K562 (cell line): ENCODE results near the gene ZNF12. TPM values are rescaled to one million over a fixed set of nuclear protein-coding genes. Genes with fewer than 3 reads are reported as not detected.

ENCODE experiments used
- ATAC-seq: fragments of 200-7000 bp; cut with Tn5 transposase; 3 replicates; pipeline ENCODE4 v1.9.1; 2020; ENCODE audit warnings: moderate library complexity
- BruUV-seq: library from RNA; stranded (reverse); fragments of 400-500 nt; replicated peaks from 2 replicates; lab custom pipeline; 2021; lab: Mats Ljungman, UMichigan
- CTCF ChIA-PET: fragments of 300-600 bp; formaldehyde crosslinking; extraction: SDS; loops from one replicate; lab custom pipeline; 2021; ENCODE audit warnings: low intra/inter-chr PET ratio; lab: Yijun Ruan, JAX
- POLR2A ChIA-PET: fragments of 300-600, 350-650 bp; sonication (Branson Sonifier 250); formaldehyde crosslinking; extraction: SDS; loops from one replicate; lab custom pipeline; 2021; ENCODE audit warnings: antibody characterized with exemption, inconsistent platforms; lab: Yijun Ruan, JAX
- DNase-seq, 4 experiments: peaks; one replicate each; pipeline versions ENCODE4 v3.0.0 to v3.0.0-alpha.2; 2011 to 2018; ENCODE audit warnings: low spot score in 3 of 4, mixed read lengths in 3 of 4; ENCODE audit errors: extremely low read depth in 1 of 4
- FAIRE-seq: peaks from 2 replicates; lab custom pipeline; 2011; peaks lifted over from hg19 to GRCh38; lab: Jason Lieb, UNC
- H2AFZ ChIP-seq: 2 replicates; pipeline ENCODE4 v1.6.0; 2011; ENCODE audit warnings: low read depth, low read length, control low read depth, inconsistent platforms
- H3K27ac ChIP-seq: fragments of 200-600 bp; 3 replicates; pipeline ENCODE4 v1.8.0; 2011; ENCODE audit warnings: low read depth, mild to moderate bottlenecking, control low read depth, inconsistent platforms, low read length, moderate library complexity, mixed read lengths; ENCODE audit errors: extremely low read depth
- H3K27me3 ChIP-seq, 2 experiments: fragments of 300-600 bp in 1 of 2; 2 replicates in 1 of 2; 3 replicates in 1 of 2; pipeline versions ENCODE4 v1.6.0 to v1.8.0; 2011; ENCODE audit warnings: inconsistent platforms in 2 of 2, low read length in 2 of 2, mild to moderate bottlenecking in 1 of 2, mixed read lengths in 1 of 2, moderate library complexity in 1 of 2; ENCODE audit not compliant: control insufficient read depth in 2 of 2, insufficient read depth in 2 of 2
- H3K36me3 ChIP-seq: fragments of 300-600 bp; 3 replicates; pipeline ENCODE4 v1.8.0; 2011; ENCODE audit warnings: mild to moderate bottlenecking, low read length, inconsistent platforms; ENCODE audit not compliant: control insufficient read depth, insufficient read depth
- H3K4me1 ChIP-seq, 2 experiments: fragments of 200-600 bp in 1 of 2; replicated peaks in 1 of 2; 2 replicates in 1 of 2; 3 replicates in 1 of 2; pipeline versions ENCODE4 v1.5.1 to v1.8.0; 2011; ENCODE audit warnings: inconsistent platforms in 2 of 2, low read length in 2 of 2, mild to moderate bottlenecking in 1 of 2, mixed read lengths in 1 of 2, moderate library complexity in 1 of 2; ENCODE audit not compliant: control insufficient read depth in 2 of 2, insufficient read depth in 2 of 2
- H3K4me2 ChIP-seq: 2 replicates; pipeline ENCODE4 v1.6.1; 2011; ENCODE audit warnings: low read length, control low read depth, inconsistent platforms, mixed read lengths; ENCODE audit not compliant: insufficient read depth
- H3K4me3 ChIP-seq: fragments of 200-600 bp; sonication (generic), shearing (Covaris generic); 2 replicates; pipeline ENCODE4 v1.5.1; 2016; ENCODE audit warnings: control low read depth, inconsistent platforms
- H3K79me2 ChIP-seq: fragments of 200-600 bp; 3 replicates; pipeline ENCODE4 v1.8.0; 2011; ENCODE audit warnings: low read length, inconsistent platforms; ENCODE audit not compliant: control insufficient read depth, insufficient read depth
- H3K9ac ChIP-seq, 2 experiments: 2 replicates each; pipeline versions ENCODE4 v1.6.0 to v1.6.1; 2011; ENCODE audit warnings: low read depth in 2 of 2, low read length in 2 of 2, control low read depth in 1 of 2, inconsistent platforms in 1 of 2, mild to moderate bottlenecking in 1 of 2, mixed read lengths in 1 of 2; ENCODE audit not compliant: insufficient read depth in 1 of 2
- H3K9me1 ChIP-seq: one replicate; pipeline ENCODE4 v1.6.0; 2011; ENCODE audit warnings: inconsistent platforms, mild to moderate bottlenecking, low read length, moderate library complexity; ENCODE audit not compliant: control insufficient read depth, insufficient read depth
- H3K9me3 ChIP-seq: replicated peaks from 2 replicates; pipeline ENCODE4 v1.5.1; 2011; ENCODE audit warnings: low read depth, low read length, inconsistent platforms; ENCODE audit not compliant: control insufficient read depth, insufficient read depth
- H4K20me1 ChIP-seq: replicated peaks from 2 replicates; pipeline ENCODE4 v1.6.1; 2011; ENCODE audit warnings: low read length, inconsistent platforms, mixed read lengths; ENCODE audit not compliant: control insufficient read depth, insufficient read depth
- CCAR2 ChIP-seq: fragments of 200-400 bp; formaldehyde crosslinking; IDR thresholded peaks from 2 replicates; pipeline ENCODE4 v1.6.1; 2017; ENCODE audit warnings: mild to moderate bottlenecking, low read depth, low read length
- EGR1 ChIP-seq: fragments of 450-650 bp; conservative IDR thresholded peaks from 2 replicates; pipeline ENCODE4 v1.6.1; 2017; ENCODE audit warnings: mild to moderate bottlenecking
- NR1H2 ChIP-seq: sonication (generic); formaldehyde crosslinking; IDR thresholded peaks from 2 replicates; pipeline ENCODE4 v1.4.0; 2020; ENCODE audit warnings: mild to moderate bottlenecking, missing genetic modification reagents
- POLR2G ChIP-seq: fragments of 200-400 bp; formaldehyde crosslinking; IDR thresholded peaks from 2 replicates; pipeline ENCODE4 v1.6.1; 2017; ENCODE audit warnings: low read depth, mild to moderate bottlenecking, antibody characterized with exemption, low read length, moderate library complexity
- RBFOX2 ChIP-seq: fragments of 200-400 bp; formaldehyde crosslinking; IDR thresholded peaks from 2 replicates; pipeline ENCODE4 v1.6.1; 2017; ENCODE audit warnings: low read depth, mild to moderate bottlenecking, low read length, moderate library complexity
- SMC3 ChIP-seq: conservative IDR thresholded peaks from 2 replicates; pipeline ENCODE4 v1.6.1; 2011; ENCODE audit warnings: low read depth, low read length, improper control_type of control experiment; ENCODE audit not compliant: insufficient read depth
- TEAD4 ChIP-seq, 2 experiments: sonication (generic) in 1 of 2; formaldehyde crosslinking in 1 of 2; IDR thresholded peaks; 2 replicates each; pipeline versions ENCODE4 v1.6.1 to v1.8.0; 2012 to 2022; ENCODE audit warnings: borderline replicate concordance in 1 of 2, inconsistent platforms in 1 of 2, low read length in 1 of 2, mild to moderate bottlenecking in 1 of 2, missing genetic modification reagents in 1 of 2
- TRIM24 ChIP-seq, 2 experiments: fragments of 450-650 bp; IDR thresholded peaks; 2 replicates each; pipeline ENCODE4 v1.6.1; 2016
- ZNF165 ChIP-seq: fragments of 250-450 bp; sonication (Bioruptor Pico); IDR thresholded peaks from 2 replicates; pipeline ENCODE4 v1.4.0; 2020; ENCODE audit warnings: borderline replicate concordance
- WGBS: fragments of 100-300 bp; shearing (Covaris generic); methylation state at CpG from one replicate; pipeline ENCODE4 v1.1.6; 2016; ENCODE audit warnings: low coverage, mixed read lengths; ENCODE audit not compliant: insufficient coverage; ENCODE audit errors: missing lambda C conversion rate; 5-methylcytosine and 5-hydroxymethylcytosine counted together
- in situ Hi-C: fragments of 300-500 bp; cut with MboI; formaldehyde crosslinking; loops from 4 replicates; pipeline ENCODE4 v1.15.0; 2018; ENCODE audit warnings: inconsistent platforms, mixed read lengths
- intact Hi-C: fragments of 100-400 bp; cut with micrococcal nuclease; formaldehyde crosslinking; loops from 2 replicates; pipeline ENCODE4 v1.14.2; 2022
- polyA plus RNA-seq, 8 experiments: library from polyadenylated mRNA; depleted of rRNA in 4 of 8; stranded (reverse) in 5 of 8; unstranded in 3 of 8; fragments of >200 nt; fragmentation: Nextera tagmentation in 2 of 8; fragmentation: Illumina TruSeq in 1 of 8; extraction: Ambion mirVana in 2 of 8; extraction: Trizol in 1 of 8; gene quantifications; 2 replicates each; pipeline versions ENCODE4 v1.2.1 to v1.2.3, GENCODE V29; 2011 to 2014; ENCODE audit warnings: inconsistent platforms in 1 of 8, missing spikeins in 1 of 8
- total RNA-seq, 7 experiments: library from RNA; depleted of rRNA in 6 of 7; stranded (reverse); fragments of >200 nt in 6 of 7; fragmentation: Illumina TruSeq in 2 of 7; extraction: Trizol in 2 of 7; gene quantifications; 2 replicates each; pipeline versions ENCODE4 v1.2.1 to v1.2.3, GENCODE V29; 2011 to 2021; ENCODE audit warnings: low replicate concordance in 1 of 7

ZNF12 gene
- total and polyA plus RNA-seq, 9 of the 15 experiments (the other 6 are each of a cell fraction or from before 2014, with no cell fraction given), result 5.8 to 32.3 (median 18.9) TPM

DNA sequence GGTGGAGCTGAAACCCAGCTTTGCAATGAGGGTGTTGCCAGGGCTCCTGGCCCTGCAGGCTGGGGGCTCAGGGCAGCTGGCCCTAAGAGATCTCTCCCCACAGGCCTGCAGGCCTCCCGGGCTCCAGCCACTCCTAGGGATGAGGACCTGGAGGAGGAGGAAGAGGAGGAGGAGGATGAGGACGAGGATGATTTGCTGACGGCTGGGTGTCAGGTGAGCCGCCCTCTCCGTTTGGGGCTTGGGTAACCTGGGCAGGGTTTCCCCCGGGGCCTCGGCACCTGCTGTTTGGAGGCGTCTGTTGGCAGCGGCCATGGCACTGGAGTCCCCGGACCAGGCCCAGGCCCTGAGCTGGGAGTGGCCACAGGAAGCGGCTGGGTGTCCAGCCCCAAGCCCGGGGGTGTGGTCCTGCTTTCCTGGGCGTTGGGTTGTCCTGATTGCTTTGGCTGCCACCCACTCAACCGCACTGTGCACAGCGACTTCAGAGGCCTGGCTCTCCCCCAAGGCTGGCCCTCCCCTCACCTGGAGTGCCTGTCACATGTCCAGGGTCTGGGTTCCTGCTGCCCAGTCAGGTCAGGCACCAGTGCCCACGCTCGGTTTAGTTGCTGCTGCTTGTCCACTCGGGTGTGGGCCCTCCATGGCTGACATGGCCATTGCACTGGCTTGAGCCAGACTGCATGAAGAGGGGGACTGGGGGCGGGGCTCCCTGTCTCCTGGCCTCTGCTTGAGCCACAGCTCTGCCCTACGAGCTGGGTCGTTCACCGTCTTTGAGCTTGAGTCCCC, 63.7 kb downstream of the ZNF12 start:
- WGBS, result 92% methylated on average over 16 of the region's 22 CpGs
- peaks cover 49% of the 10 kb centered on the region for H3K79me2 ChIP-seq
- peak overlapping the region in 1 of 2 experiments; percentile 17; a peak in 1 of 4 replicates for H3K9ac ChIP-seq
- no TSS peak for BruUV-seq
- no peak overlapping the region for H3K4me3 ChIP-seq
- in situ Hi-C loops (no loop called here), intact Hi-C loops (no loop called here)
- H3K4me2 ChIP-seq, result no peak overlapping the region
- POLR2A ChIA-PET, result no interaction called here
- H3K9me3 ChIP-seq, result peaks cover 6% of the 10 kb centered on the region; the same call in 1 of the 2 replicates
- H3K4me1 ChIP-seq, result peaks cover 19 to 46% of the 10 kb centered on the region in 2 experiments; a peak in 4 of 5 replicates
- CTCF ChIA-PET, result no interaction called here
- no peak for ATAC-seq
- peaks cover 89% of the 10 kb centered on the region for H3K36me3 ChIP-seq
- no peak for TF ChIP-seq SMC3
- peak; percentile 56 for TF ChIP-seq POLR2G
- no peak for TF ChIP-seq CCAR2
- TF ChIP-seq TEAD4 (IDR thresholded peaks at IDR 0.05; ENCODE audit: low read length), result no peak
- TF ChIP-seq TEAD4 (CRISPR knock-in tag; IDR thresholded peaks at IDR 0.05; ENCODE audit: borderline replicate concordance), result no peak
- TF ChIP-seq EGR1, result 0 out of 2 replicates have a peak, but pooled peaks have one; percentile 16
- TF ChIP-seq ZNF165 (CRISPR knock-in tag), result no peak
- no peak for TF ChIP-seq TRIM24 (IDR thresholded peaks at IDR 0.05)
- TF ChIP-seq NR1H2, result no peak
- TF ChIP-seq RBFOX2, result peak; percentile 43; the same call in 1 of the 2 replicates
- no peak overlapping the region for H2AFZ ChIP-seq
- no peak for DNase-seq
- no peak overlapping the region for H3K27ac ChIP-seq
- no peak for FAIRE-seq
- no peaks in the 10 kb centered on the region for H3K27me3 ChIP-seq
- no peaks in the 10 kb centered on the region for H4K20me1 ChIP-seq
- H3K9me1 ChIP-seq, result peaks cover 2% of the 10 kb centered on the region
